Activated CD4-positive, alpha-beta T cell treated with anti-CD3 and anti-CD28 coated beads, Interleukin-2, amount 10 ng/mL, durations not matched to agents 24 days and 14 days (primary cell): ENCODE measurements around the gene ARL15. TPM values are rescaled to one million over a fixed set of nuclear protein-coding genes. Genes with fewer than 3 reads are reported as not detected.

Experiments used
- DNase-seq: peaks from one replicate; pipeline ENCODE4 v3.0.0; 2022
- H3K27ac Mint-ChIP-seq: one replicate; pipeline ENCODE4 v1.8.0; 2022; ENCODE audit warnings: mild to moderate bottlenecking, mixed read lengths
- H3K27me3 Mint-ChIP-seq: one replicate; pipeline ENCODE4 v1.8.0; 2022; ENCODE audit warnings: mixed read lengths
- H3K36me3 Mint-ChIP-seq: one replicate; pipeline ENCODE4 v1.8.0; 2022; ENCODE audit warnings: low read depth, mild to moderate bottlenecking, mixed read lengths
- H3K4me1 Mint-ChIP-seq: one replicate; pipeline ENCODE4 v1.8.0; 2021; ENCODE audit warnings: mixed read lengths
- H3K4me3 Mint-ChIP-seq: one replicate; pipeline ENCODE4 v1.8.0; 2022; ENCODE audit warnings: mild to moderate bottlenecking, moderate library complexity, mixed read lengths
- H3K9me3 Mint-ChIP-seq: one replicate; pipeline ENCODE4 v1.8.0; 2021; ENCODE audit warnings: mixed read lengths
- intact Hi-C: fragments of 100-400 bp; cut with micrococcal nuclease; formaldehyde crosslinking; loops from one replicate; pipeline ENCODE4 v1.15.1; 2023
- total RNA-seq: library from RNA; stranded (reverse); gene quantifications from 2 replicates; pipeline ENCODE4 v1.2.3, GENCODE V29; 2022

The ARL15 gene
- total RNA-seq, 1 donor from 2014 or later: 7.4 TPM

DNA sequence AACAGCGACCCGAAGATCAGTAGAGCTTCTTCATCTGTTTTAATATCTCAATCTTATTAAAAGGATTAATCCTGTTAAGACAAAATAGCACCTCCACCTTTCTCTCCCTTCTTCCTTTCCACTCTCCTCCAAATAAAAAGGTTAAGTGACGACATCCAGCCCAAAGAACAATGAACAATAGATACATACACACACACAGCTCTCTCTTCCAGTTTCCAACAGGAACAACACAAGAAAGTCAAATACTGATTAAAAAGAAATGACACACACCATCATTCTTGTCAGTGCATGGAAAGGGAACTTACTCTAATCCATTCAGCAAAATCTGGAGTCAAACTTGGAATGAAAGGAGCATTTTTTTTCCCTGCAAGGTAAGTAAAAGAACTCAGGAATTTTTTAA is 2.8 kb downstream of the ARL15 start:
- H3K27ac Mint-ChIP-seq: no peak overlapping the region
- no peaks in the 10 kb centered on the region for H3K9me3 Mint-ChIP-seq
- intact Hi-C loops: no loop called here
- H3K36me3 Mint-ChIP-seq: no peaks in the 10 kb centered on the region
- H3K4me3 Mint-ChIP-seq: no peak overlapping the region
- peaks cover 2% of the 10 kb centered on the region for H3K27me3 Mint-ChIP-seq
- DNase-seq: no peak
- peaks cover 27% of the 10 kb centered on the region for H3K4me1 Mint-ChIP-seq

- no peaks in the 10 kb centered on the region for H3K9me3 Mint-ChIP-seq
- H3K27ac Mint-ChIP-seq: no peak overlapping the region
- no peak overlapping the region for H3K4me3 Mint-ChIP-seq
- peaks cover 28% of the 10 kb centered on the region for H3K4me1 Mint-ChIP-seq
- peaks cover 2% of the 10 kb centered on the region for H3K27me3 Mint-ChIP-seq
- H3K36me3 Mint-ChIP-seq: no peaks in the 10 kb centered on the region
- intact Hi-C loops: no loop called here
- DNase-seq: no peak
Observed at GRCh38 chr5:54306893-54307292, 3.5 kb downstream of the ARL15 start.

GRCh38 chr5:54305737-54306136 is 4.6 kb downstream of the ARL15 start:
- Mint-ChIP-seq H3K4me3 (no peak overlapping the region), H3K9me3 (no peaks in the 10 kb centered on the region), H3K36me3 (no peaks in the 10 kb centered on the region), H3K27ac (no peak overlapping the region), H3K27me3 (peaks cover 2% of the 10 kb centered on the region), H3K4me1 (peaks cover 30% of the 10 kb centered on the region)
- no peak for DNase-seq
- intact Hi-C loops: no loop called here

DNA sequence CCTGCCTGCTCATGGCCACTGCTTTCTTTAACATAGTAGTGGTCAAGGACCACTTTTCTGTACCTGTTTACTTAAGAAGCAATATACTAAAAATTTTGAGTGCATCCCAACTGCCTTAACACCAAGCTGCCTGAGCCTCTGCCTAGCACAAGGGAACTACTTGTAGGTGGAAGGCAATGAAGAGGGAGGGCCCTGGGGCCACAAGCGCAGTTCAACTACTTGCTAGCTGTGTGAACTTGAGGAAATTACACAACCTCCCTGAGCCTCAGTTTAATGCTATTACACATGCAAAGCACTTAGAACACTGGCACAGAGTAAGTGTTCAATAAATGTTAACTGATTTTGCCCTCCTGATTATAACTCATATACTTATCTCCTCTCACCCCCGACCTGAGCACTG is 6.3 kb downstream of the ARL15 start:
- no peak for DNase-seq
- H3K27me3 Mint-ChIP-seq: peaks cover 2% of the 10 kb centered on the region
- H3K9me3 Mint-ChIP-seq: no peaks in the 10 kb centered on the region
- intact Hi-C loops: no loop called here
- no peak overlapping the region for H3K27ac Mint-ChIP-seq
- no peak overlapping the region for H3K4me3 Mint-ChIP-seq
- no peaks in the 10 kb centered on the region for H3K36me3 Mint-ChIP-seq
- peaks cover 19% of the 10 kb centered on the region for H3K4me1 Mint-ChIP-seq

DNA sequence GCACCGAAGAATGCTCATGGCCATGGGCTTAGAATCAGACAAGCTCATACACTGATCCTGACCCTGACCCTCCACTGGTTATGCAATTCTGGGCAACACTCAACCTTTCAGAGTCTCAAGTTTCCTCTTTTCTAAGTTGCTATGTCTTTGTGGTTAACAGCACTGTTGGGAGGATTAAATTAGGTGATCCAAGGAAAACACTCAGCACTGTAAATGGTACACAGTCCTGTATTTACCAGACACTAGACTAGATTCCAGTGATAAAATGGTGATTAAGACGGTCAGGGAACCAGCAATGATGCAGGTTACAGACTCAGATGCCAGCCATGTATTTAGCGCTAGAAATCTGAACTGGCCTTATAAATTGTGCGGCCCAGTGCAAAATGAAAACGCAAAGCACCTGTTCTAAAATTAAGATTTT is 8.1 kb downstream of the ARL15 start:
- no peak for DNase-seq
- no peaks in the 10 kb centered on the region for H3K36me3 Mint-ChIP-seq
- peaks cover 14% of the 10 kb centered on the region for H3K4me1 Mint-ChIP-seq
- no peak overlapping the region for H3K4me3 Mint-ChIP-seq
- intact Hi-C loops: no loop called here
- no peaks in the 10 kb centered on the region for H3K9me3 Mint-ChIP-seq
- H3K27ac Mint-ChIP-seq: no peak overlapping the region
- no peaks in the 10 kb centered on the region for H3K27me3 Mint-ChIP-seq

DNA sequence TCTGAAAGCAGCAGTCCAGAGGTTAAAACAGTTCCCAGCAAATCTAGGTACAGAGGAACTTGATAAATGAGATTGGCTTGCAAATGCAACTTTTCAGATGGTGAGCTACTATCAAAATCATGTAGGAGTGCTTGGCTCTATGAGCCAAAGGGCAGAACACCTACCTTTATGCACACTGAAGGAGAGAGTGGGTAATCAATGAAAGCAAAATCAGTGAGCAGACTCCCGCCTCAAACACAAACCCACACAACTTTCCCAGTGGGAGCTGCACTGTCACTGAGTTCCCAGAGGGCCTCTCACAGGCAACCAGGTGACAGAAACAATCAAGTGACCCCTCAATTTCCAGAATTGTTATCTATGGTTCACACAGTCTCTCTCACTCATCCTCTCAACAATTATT is 8.5 kb downstream of the ARL15 start:
- H3K27ac Mint-ChIP-seq: no peak overlapping the region
- H3K36me3 Mint-ChIP-seq: no peaks in the 10 kb centered on the region
- H3K4me3 Mint-ChIP-seq: no peak overlapping the region
- intact Hi-C loops: no loop called here
- H3K9me3 Mint-ChIP-seq: no peaks in the 10 kb centered on the region
- H3K4me1 Mint-ChIP-seq: peaks cover 14% of the 10 kb centered on the region
- no peak for DNase-seq
- no peaks in the 10 kb centered on the region for H3K27me3 Mint-ChIP-seq

GRCh38 chr5:54301220-54301619 is 9.2 kb downstream of the ARL15 start:
- intact Hi-C loops: no loop called here
- no peaks in the 10 kb centered on the region for H3K36me3 Mint-ChIP-seq
- H3K9me3 Mint-ChIP-seq: no peaks in the 10 kb centered on the region
- DNase-seq: no peak
- peaks cover 14% of the 10 kb centered on the region for H3K4me1 Mint-ChIP-seq
- H3K27ac Mint-ChIP-seq: no peak overlapping the region
- no peak overlapping the region for H3K4me3 Mint-ChIP-seq
- no peaks in the 10 kb centered on the region for H3K27me3 Mint-ChIP-seq

DNA sequence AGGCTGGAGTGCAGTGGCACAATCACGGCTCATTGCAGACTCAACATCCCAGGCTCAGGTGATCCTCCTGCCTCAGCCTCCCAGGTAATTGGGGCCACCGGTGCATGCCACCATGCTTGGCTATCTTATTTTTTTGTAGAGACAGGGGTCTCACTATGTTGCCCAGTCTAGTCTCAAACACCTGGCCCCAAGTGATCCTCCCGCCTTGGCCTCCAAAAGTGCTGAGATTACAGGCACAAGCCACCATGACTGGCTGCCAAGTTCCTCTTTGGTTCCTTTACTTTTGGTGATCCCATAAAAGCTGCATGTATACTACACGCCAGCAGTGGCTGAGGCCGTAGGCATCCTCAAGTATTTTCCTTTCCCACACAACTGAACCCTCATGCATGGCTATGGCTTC is 11.4 kb downstream of the ARL15 start:
- H3K9me3 Mint-ChIP-seq: no peaks in the 10 kb centered on the region
- H3K4me1 Mint-ChIP-seq: peaks cover 13% of the 10 kb centered on the region
- intact Hi-C loops: no loop called here
- H3K27me3 Mint-ChIP-seq: peaks cover under 1% of the 10 kb centered on the region
- H3K4me3 Mint-ChIP-seq: no peak overlapping the region
- DNase-seq: no peak
- H3K36me3 Mint-ChIP-seq: no peaks in the 10 kb centered on the region
- H3K27ac Mint-ChIP-seq: no peak overlapping the region

- H3K27me3 Mint-ChIP-seq: peaks cover 2% of the 10 kb centered on the region
- H3K4me3 Mint-ChIP-seq: no peak overlapping the region
- no peak for DNase-seq
- no peaks in the 10 kb centered on the region for H3K9me3 Mint-ChIP-seq
- no peak overlapping the region for H3K27ac Mint-ChIP-seq
- intact Hi-C loops: no loop called here
- H3K36me3 Mint-ChIP-seq: no peaks in the 10 kb centered on the region
- peaks cover 5% of the 10 kb centered on the region for H3K4me1 Mint-ChIP-seq
Observed at GRCh38 chr5:54296386-54296785, 14.0 kb downstream of the ARL15 start.

GRCh38 chr5:54295651-54296276 is 14.6 kb downstream of the ARL15 start:
- Mint-ChIP-seq H3K27me3 (peaks cover 2% of the 10 kb centered on the region), H3K4me1 (no peaks in the 10 kb centered on the region), H3K9me3 (no peaks in the 10 kb centered on the region), H3K36me3 (no peaks in the 10 kb centered on the region), H3K27ac (no peak overlapping the region), H3K4me3 (no peak overlapping the region)
- intact Hi-C loops: no loop called here
- no peak for DNase-seq

DNA sequence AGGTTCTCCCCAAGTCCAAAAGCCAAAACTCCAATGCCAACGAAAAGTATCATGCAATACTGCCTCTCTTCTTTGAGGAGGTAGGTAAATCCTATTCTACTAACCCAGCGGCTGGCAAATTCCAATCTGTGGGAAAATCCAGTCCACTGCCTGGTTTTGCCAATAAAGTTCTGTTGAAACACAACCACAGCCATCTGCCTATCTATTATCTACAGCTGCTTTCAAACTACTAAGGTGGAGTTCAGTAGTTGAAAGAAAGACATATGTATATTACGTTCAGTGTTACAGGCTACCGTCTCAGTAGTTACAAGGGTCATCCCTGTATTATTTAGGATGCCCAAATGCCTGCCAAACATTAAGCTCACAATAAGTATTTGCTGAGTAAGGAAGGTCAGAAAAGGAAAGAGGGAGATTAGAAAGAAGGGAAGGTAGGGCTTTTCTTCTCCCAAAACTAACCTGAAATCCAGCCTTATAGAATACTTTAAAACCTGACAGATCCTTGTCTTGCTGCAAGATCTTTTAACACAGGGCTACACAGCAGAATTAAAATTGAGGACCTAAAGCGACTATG is 16.2 kb downstream of the ARL15 start:
- Mint-ChIP-seq H3K36me3 (no peaks in the 10 kb centered on the region), H3K4me1 (no peaks in the 10 kb centered on the region), H3K27me3 (peaks cover 2% of the 10 kb centered on the region), H3K4me3 (no peak overlapping the region), H3K27ac (no peak overlapping the region), H3K9me3 (no peaks in the 10 kb centered on the region)
- intact Hi-C loops: no loop called here
- no peak for DNase-seq

DNA sequence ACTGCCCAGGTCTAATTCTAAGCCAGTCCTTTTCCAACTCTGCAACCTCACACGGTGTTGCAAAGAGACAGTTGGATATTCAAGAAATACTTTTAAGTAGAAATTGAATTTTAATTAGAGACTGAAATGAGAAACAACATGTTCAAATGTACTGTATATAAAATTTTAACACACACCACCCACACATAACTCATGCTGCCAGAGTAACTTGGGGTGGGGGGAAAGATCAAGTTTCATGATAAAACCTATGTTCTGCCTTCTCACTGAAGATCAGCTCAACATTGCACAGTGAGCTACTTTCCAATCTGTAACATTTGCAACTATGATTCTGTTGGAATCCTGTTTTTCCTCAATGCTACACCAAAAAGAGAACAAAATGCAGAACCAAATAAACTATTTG is 17.5 kb downstream of the ARL15 start:
- intact Hi-C loops: no loop called here
- DNase-seq: no peak
- H3K4me1 Mint-ChIP-seq: no peaks in the 10 kb centered on the region
- H3K36me3 Mint-ChIP-seq: no peaks in the 10 kb centered on the region
- H3K9me3 Mint-ChIP-seq: no peaks in the 10 kb centered on the region
- H3K4me3 Mint-ChIP-seq: no peak overlapping the region
- H3K27me3 Mint-ChIP-seq: peaks cover 2% of the 10 kb centered on the region
- no peak overlapping the region for H3K27ac Mint-ChIP-seq

DNA sequence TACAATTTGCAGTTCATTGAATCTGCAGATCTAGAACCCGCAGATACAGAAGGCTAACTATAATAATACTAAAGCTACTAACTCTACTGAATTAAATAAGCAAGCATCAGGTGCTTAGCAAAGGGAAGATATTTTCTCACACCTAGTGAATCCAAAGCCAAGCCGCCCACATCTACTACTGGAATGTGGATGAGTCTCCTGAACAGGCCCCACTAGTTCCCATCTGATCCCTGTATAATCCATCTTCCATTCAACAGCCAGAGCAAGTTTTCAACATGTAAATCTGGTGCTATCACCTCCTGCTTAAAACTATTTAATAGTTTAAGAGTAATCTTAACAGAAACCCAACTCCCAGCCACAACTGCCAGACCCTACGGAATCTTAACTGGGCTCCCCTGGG is 18.9 kb downstream of the ARL15 start:
- H3K9me3 Mint-ChIP-seq: peaks cover 5% of the 10 kb centered on the region
- H3K4me1 Mint-ChIP-seq: no peaks in the 10 kb centered on the region
- no peak overlapping the region for H3K4me3 Mint-ChIP-seq
- H3K27me3 Mint-ChIP-seq: peaks cover 2% of the 10 kb centered on the region
- no peak overlapping the region for H3K27ac Mint-ChIP-seq
- intact Hi-C loops: no loop called here
- H3K36me3 Mint-ChIP-seq: no peaks in the 10 kb centered on the region
- no peak for DNase-seq

DNA sequence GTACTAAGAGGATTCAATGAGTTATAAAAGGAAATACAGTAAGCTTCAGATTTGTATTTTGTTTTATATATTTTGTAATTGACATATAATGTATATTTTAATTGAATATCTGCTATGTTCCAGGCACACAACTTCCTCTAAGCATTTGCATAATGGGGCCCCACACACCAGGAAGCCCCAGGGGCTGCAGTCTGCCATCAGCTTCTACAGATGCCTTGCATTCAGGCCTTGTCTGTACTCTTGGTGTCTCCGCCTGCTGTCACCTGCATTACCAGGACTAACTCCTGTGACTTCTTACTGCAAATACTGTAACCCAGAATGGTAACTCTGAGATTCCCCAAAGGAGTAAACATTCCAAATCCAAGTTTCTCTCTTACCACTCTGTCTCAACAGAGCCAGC is 20.6 kb downstream of the ARL15 start:
- Mint-ChIP-seq H3K36me3 (no peaks in the 10 kb centered on the region), H3K4me1 (no peaks in the 10 kb centered on the region), H3K9me3 (peaks cover 8% of the 10 kb centered on the region), H3K4me3 (no peak overlapping the region), H3K27ac (no peak overlapping the region), H3K27me3 (peaks cover 2% of the 10 kb centered on the region)
- DNase-seq: no peak
- intact Hi-C loops: no loop called here

DNA sequence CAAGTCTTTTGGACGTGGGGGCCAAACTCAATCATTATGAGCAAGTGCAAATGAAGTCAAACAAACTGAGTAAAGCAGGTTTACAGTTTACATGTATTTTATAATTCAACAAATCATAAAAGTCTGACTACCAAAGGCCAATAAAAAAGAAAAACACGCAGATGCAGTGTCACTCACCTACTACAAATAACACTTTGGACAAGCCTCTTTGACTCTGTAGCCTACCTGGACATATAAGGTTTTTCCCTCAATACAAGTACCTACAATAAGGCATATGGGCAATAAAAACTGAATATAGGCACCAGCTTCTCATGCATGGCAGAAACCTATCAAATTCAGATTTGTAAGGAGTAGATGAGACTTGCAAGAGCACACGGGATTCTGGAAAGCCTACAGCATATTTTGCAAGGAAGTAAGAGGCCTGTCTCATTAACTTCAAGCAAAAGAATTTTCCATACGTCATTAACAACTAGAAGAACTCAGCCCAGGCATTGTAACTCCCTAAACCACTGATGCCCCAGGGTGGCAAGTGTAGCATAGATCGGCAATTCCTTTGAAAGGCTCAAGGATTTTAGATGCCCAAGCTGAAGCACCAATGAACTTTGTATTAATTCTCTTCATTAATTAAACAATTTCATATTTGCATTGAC is 21.7 kb downstream of the ARL15 start:
- H3K27me3 Mint-ChIP-seq: no peaks in the 10 kb centered on the region
- H3K4me1 Mint-ChIP-seq: no peaks in the 10 kb centered on the region
- peaks cover 8% of the 10 kb centered on the region for H3K9me3 Mint-ChIP-seq
- intact Hi-C loops: no loop called here
- no peak overlapping the region for H3K27ac Mint-ChIP-seq
- H3K36me3 Mint-ChIP-seq: no peaks in the 10 kb centered on the region
- no peak for DNase-seq
- H3K4me3 Mint-ChIP-seq: no peak overlapping the region
